Measurements from ENCODE around the gene COL6A3. TPM values are rescaled to one million over a fixed set of nuclear protein-coding genes. Genes with fewer than 3 reads are reported as not detected.

COL6A3 gene
- total RNA-seq, 1 experiment from 2014 or later = 1.2 TPM

DNA sequence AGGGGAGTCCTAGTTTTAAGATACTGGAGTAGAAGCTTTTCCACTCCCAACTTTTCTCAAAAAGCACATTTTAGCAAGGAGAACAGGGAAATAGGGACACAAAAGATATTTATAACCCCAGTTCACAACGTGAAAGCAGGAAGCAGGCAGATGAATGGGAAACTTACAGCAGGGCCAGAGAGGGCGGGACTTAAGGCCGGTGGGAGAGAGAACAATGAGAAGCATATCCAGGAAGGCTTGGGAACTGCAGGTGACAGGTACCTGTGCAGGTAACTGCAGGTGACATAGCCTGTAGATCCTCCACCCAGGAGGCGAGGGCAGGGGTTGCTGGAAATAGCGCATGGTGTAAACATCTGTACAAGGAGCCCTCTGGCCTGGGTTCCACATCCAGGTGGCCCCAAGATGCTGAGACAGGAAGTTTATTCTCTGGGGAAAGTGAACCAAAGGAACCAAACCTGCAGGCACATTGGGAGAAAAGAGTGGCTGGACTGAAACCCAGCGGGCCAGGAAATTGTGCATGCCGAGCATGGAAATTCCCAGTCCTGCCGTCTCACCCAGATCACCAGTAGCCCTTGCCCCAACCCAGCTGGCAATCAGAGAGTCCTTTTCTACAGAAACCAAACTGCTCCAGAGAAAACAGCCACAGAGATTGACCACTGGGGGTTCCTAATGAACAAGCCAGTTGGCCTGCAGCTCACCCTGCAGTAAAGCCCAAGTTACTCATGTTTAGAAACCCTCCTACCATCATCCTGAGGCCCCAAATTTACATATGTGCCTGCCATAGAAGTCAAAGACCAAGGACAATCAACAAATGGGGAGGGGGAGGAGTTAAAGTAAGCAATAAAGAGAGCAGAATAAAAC is 24.3 kb upstream of the COL6A3 start:
- no peaks in the 10 kb centered on the region for H3K9me2 ChIP-seq (ENCODE audit: insufficient read depth)
- H3K79me2 ChIP-seq (ENCODE audit: insufficient read depth, low read length) = no peaks in the 10 kb centered on the region
- 0 out of 2 replicates have a peak, but pooled peaks cover 19% of the 10 kb centered on the region for H3K27me3 ChIP-seq (ENCODE audit: insufficient read depth, low read length)
- no peak overlapping the region for H3K27ac ChIP-seq (ENCODE audit: low read depth, low read length)
- RAD21 ChIA-PET (ENCODE audit: low non-redundant PET in 1 of 2, low total read pairs in 2 of 2, uncharacterized antibody in 2 of 2, unreplicated experiment in 2 of 2) = no interaction called here
- no peak overlapping the region for H3K9ac ChIP-seq (ENCODE audit: low read length)
- intact Hi-C loops (cut with micrococcal nuclease) = no loop called here
- H3K4me3 ChIP-seq (replicated peaks in 1 of 2; ENCODE audit: low read depth in 1 of 2, low read length in 2 of 2) = no peak overlapping the region
- ATAC-seq (peak; percentile 85), DNase-seq (ENCODE audit: low read depth, low spot score) (no peak)
- H3K9me3 ChIP-seq (ENCODE audit: control insufficient read depth in 1 of 2, insufficient read depth in 1 of 2, low read depth in 1 of 2, low read length in 2 of 2) = no peaks in the 10 kb centered on the region
- H2AFZ ChIP-seq (ENCODE audit: low read depth, low read length, poor library complexity, severe bottlenecking) = no peak overlapping the region
- TF ChIP-seq EZH2 (IDR thresholded peaks at IDR 0.05) = no peak
- TF ChIP-seq POLR2AphosphoS5 (IDR thresholded peaks at IDR 0.05; ENCODE audit: low read depth, low read length) = no peak
- no peak for TF ChIP-seq EZH2phosphoT487 (IDR thresholded peaks at IDR 0.05; ENCODE audit: borderline replicate concordance)
- TF ChIP-seq, protein P1, sequence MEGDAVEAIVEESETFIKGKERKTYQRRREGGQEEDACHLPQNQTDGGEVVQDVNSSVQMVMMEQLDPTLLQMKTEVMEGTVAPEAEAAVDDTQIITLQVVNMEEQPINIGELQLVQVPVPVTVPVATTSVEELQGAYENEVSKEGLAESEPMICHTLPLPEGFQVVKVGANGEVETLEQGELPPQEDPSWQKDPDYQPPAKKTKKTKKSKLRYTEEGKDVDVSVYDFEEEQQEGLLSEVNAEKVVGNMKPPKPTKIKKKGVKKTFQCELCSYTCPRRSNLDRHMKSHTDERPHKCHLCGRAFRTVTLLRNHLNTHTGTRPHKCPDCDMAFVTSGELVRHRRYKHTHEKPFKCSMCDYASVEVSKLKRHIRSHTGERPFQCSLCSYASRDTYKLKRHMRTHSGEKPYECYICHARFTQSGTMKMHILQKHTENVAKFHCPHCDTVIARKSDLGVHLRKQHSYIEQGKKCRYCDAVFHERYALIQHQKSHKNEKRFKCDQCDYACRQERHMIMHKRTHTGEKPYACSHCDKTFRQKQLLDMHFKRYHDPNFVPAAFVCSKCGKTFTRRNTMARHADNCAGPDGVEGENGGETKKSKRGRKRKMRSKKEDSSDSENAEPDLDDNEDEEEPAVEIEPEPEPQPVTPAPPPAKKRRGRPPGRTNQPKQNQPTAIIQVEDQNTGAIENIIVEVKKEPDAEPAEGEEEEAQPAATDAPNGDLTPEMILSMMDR (IDR thresholded peaks at IDR 0.05 in 2 of 3, conservative IDR thresholded peaks at IDR 0.05 in 1 of 3; ENCODE audit: borderline replicate concordance in 1 of 3, insufficient read depth in 1 of 3, low read depth in 2 of 3, low read length in 2 of 3) = no peak
- TF ChIP-seq SRF (IDR thresholded peaks at IDR 0.05; ENCODE audit: low read depth) = no peak
- TF ChIP-seq, protein P2, sequence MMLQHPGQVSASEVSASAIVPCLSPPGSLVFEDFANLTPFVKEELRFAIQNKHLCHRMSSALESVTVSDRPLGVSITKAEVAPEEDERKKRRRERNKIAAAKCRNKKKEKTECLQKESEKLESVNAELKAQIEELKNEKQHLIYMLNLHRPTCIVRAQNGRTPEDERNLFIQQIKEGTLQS (IDR thresholded peaks at IDR 0.05) = no peak
- no peak for TF ChIP-seq FOSL1 (IDR thresholded peaks at IDR 0.05; ENCODE audit: low read depth)
- no peak for TF ChIP-seq TCF7L2 (IDR thresholded peaks at IDR 0.05; ENCODE audit: borderline replicate concordance, extremely low read depth, insufficient read depth, insufficient read length)
- no peak for TF ChIP-seq ZFX (IDR thresholded peaks at IDR 0.05)
- no peak for TF ChIP-seq SIN3A (IDR thresholded peaks at IDR 0.05; ENCODE audit: low read depth)
- TF ChIP-seq SP1 (IDR thresholded peaks at IDR 0.05; ENCODE audit: low read depth) = no peak
- TF ChIP-seq ZNF274 (IDR thresholded peaks at IDR 0.05; ENCODE audit: low read depth, low read length) = no peak
- 0 out of 2 replicates have a peak overlapping the region, but pooled peaks have one; percentile 1 for H3K4me2 ChIP-seq (ENCODE audit: low read length)
- no peaks in the 10 kb centered on the region for H3K36me3 ChIP-seq (ENCODE audit: control insufficient read depth in 1 of 2, insufficient read depth in 2 of 2, low read length in 2 of 2)
- H3K4me1 ChIP-seq (ENCODE audit: control insufficient read depth in 1 of 2, insufficient read depth in 2 of 2, low read length in 2 of 2) = peaks cover 0 to 11% of the 10 kb centered on the region in 2 experiments; a peak in 3 of 4 replicates
- POLR2A ChIA-PET = no interaction called here
- CTCF ChIA-PET = no interaction called here
- H4K20me1 ChIP-seq (ENCODE audit: insufficient read depth) = no peaks in the 10 kb centered on the region
- no TSS peak for BruUV-seq (replicated peaks)
